BE2C (cell line): ENCODE results near the gene ROPN1.
"Not testable (repeated sequence)": the region's sequence is repeated elsewhere in the genome, so short reads cannot be mapped to it uniquely, and the experiment has no call there.

Source experiments
- DNase-seq: peaks from one replicate; pipeline ENCODE4 v3.0.0-alpha.2; 2020
- H3K27me3 ChIP-seq: fragments of 250-450 bp; sonication (Bioruptor Pico); 2 replicates; pipeline ENCODE4 v1.5.1; 2020; ENCODE audit warnings: mild to moderate bottlenecking
- H3K36me3 ChIP-seq: fragments of 250-450 bp; sonication (Bioruptor Pico); 2 replicates; pipeline ENCODE4 v1.5.1; 2020; ENCODE audit warnings: mild to moderate bottlenecking
- H3K4me1 ChIP-seq: fragments of 250-450 bp; sonication (Bioruptor Pico); 2 replicates; pipeline ENCODE4 v1.5.1; 2020
- H3K4me3 ChIP-seq: 2 replicates; pipeline ENCODE4 v1.5.1; 2011; ENCODE audit warnings: low read depth, low read length
- H3K9me3 ChIP-seq: fragments of 250-450 bp; sonication (Bioruptor Pico); 2 replicates; pipeline ENCODE4 v1.5.1; 2020
- TF ChIP-seq, protein P1 (sequence below): IDR thresholded peaks from 2 replicates; pipeline ENCODE4 v1.5.1; 2012; ENCODE audit warnings: mild to moderate bottlenecking, low read depth, low read length

Gene ROPN1

GRCh38 chr3:124016483-124016882 lies 24.6 kb upstream of the ROPN1 start:
- TF ChIP-seq, protein P1, sequence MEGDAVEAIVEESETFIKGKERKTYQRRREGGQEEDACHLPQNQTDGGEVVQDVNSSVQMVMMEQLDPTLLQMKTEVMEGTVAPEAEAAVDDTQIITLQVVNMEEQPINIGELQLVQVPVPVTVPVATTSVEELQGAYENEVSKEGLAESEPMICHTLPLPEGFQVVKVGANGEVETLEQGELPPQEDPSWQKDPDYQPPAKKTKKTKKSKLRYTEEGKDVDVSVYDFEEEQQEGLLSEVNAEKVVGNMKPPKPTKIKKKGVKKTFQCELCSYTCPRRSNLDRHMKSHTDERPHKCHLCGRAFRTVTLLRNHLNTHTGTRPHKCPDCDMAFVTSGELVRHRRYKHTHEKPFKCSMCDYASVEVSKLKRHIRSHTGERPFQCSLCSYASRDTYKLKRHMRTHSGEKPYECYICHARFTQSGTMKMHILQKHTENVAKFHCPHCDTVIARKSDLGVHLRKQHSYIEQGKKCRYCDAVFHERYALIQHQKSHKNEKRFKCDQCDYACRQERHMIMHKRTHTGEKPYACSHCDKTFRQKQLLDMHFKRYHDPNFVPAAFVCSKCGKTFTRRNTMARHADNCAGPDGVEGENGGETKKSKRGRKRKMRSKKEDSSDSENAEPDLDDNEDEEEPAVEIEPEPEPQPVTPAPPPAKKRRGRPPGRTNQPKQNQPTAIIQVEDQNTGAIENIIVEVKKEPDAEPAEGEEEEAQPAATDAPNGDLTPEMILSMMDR, result peak; percentile 61
- not testable (repeated sequence) for H3K4me3 ChIP-seq, H3K27me3 ChIP-seq, H3K36me3 ChIP-seq, H3K9me3 ChIP-seq
- H3K4me1 ChIP-seq, result peaks cover 15% of the 10 kb centered on the region
- DNase-seq, result peak; percentile 67

- TF ChIP-seq, protein P1, result no peak
These were observed 22.5 kb upstream of the ROPN1 start for GRCh38 chr3:124014366-124014942.

GRCh38 chr3:124008321-124008720 lies 16.4 kb upstream of the ROPN1 start:
- H3K4me1 ChIP-seq, H3K27me3 ChIP-seq, H3K4me3 ChIP-seq, DNase-seq, H3K9me3 ChIP-seq, H3K36me3 ChIP-seq: not testable (repeated sequence)

More at GRCh38 chr3:124014366-124014942, 22.5 kb upstream of the ROPN1 start:
- Histone ChIP-seq H3K4me1 (peaks cover 15% of the 10 kb centered on the region), H3K36me3 (no peaks in the 10 kb centered on the region), H3K9me3 (peaks cover 6% of the 10 kb centered on the region), H3K27me3 (no peaks in the 10 kb centered on the region), H3K4me3 (no peak overlapping the region)
- DNase-seq, result no peak

DNA sequence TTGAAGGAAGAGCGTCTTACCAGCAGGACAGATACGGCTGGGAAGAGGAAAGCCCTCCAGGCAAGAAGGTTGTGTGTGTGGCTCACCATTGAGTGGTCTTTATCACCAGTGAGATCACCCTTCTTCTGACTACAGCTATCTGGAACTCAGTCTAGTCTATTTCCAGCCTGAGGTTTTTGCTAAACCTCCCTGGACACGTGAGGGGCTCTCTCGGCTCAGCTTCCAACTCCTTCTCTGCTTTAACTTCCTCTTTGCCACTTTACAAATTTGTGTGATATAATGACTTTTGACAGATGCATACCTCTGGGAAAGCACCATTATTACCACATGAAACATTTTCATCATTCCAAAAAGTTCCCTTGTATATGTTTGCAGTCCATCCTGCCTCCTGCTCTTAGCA lies 15.3 kb upstream of the ROPN1 start:
- Histone ChIP-seq H3K27me3 (no peaks in the 10 kb centered on the region), H3K9me3 (no peaks in the 10 kb centered on the region), H3K4me1 (no peaks in the 10 kb centered on the region; the same call in 1 of the 2 replicates), H3K4me3 (no peak overlapping the region), H3K36me3 (no peaks in the 10 kb centered on the region)
- DNase-seq, result no peak
- TF ChIP-seq, protein P1, result no peak

GRCh38 chr3:124002405-124003079 lies 10.6 kb upstream of the ROPN1 start:
- H3K4me1 ChIP-seq, H3K9me3 ChIP-seq, DNase-seq, H3K27me3 ChIP-seq, H3K4me3 ChIP-seq, H3K36me3 ChIP-seq: not testable (repeated sequence)

- not testable (repeated sequence) for DNase-seq, H3K4me1 ChIP-seq, H3K27me3 ChIP-seq, H3K4me3 ChIP-seq, H3K9me3 ChIP-seq, H3K36me3 ChIP-seq
These were observed 9.4 kb upstream of the ROPN1 start for GRCh38 chr3:124001366-124001765.

DNA sequence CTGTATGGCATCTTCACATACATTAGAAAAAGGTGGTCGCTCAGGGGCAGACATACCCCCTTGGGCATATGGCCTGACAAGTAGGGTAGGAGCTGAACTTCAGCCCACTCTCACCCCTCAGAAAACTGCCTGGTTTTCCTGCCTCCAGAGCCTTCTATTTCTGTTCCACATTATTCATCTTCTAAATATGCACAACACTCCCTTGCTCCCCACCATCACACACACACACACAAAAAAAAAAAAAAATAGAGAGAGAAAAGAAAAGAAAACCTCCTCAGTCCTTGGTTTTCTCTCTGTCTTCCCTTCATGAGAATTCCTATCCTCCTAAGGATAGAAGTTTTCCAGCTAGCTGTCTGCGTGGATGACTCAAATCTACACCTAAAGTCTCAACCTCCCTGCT lies 5.6 kb upstream of the ROPN1 start:
- peaks cover 7% of the 10 kb centered on the region; the same call in 1 of the 2 replicates for H3K9me3 ChIP-seq
- H3K36me3 ChIP-seq, result no peaks in the 10 kb centered on the region
- H3K27me3 ChIP-seq, result no peaks in the 10 kb centered on the region
- H3K4me3 ChIP-seq, result no peak overlapping the region
- no peak for DNase-seq
- TF ChIP-seq, protein P1, result no peak
- H3K4me1 ChIP-seq, result no peaks in the 10 kb centered on the region

DNA sequence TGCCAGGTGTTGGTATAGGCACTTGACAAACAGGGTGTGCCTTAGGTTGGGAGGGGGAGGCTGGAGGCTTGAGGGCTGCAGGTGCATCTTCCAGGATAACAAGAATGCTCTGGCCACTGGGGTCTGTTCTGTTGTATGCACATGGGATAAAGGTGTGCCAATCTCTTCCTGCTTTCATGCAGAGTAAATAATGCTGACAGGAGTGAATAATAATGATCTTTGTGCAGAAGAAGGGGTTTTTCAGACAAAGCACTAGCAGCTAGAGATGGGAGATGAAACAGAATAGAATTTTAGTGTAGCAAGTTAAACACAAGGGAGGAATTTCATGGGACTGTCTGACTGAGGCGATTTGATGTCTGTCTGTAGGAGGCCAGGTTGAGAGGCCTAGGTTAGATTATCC lies 1.9 kb upstream of the ROPN1 start:
- TF ChIP-seq, protein P1, result no peak
- H3K27me3 ChIP-seq, result no peaks in the 10 kb centered on the region
- H3K36me3 ChIP-seq, result no peaks in the 10 kb centered on the region
- no peaks in the 10 kb centered on the region for H3K4me1 ChIP-seq
- H3K9me3 ChIP-seq, result peaks cover 7% of the 10 kb centered on the region; the same call in 1 of the 2 replicates
- no peak overlapping the region for H3K4me3 ChIP-seq
- no peak for DNase-seq
